NCI-H187 treated with DMSO at 0.1 percent for 48 hours (cell line): ENCODE results near the gene HSPA12A.
"Not testable (repeated sequence)": the region's sequence is repeated elsewhere in the genome, so short reads cannot be mapped to it uniquely, and the experiment has no call there.

ENCODE experiments used
- DNase-seq: peaks from one replicate; lab custom pipeline; 2025; lab: John Stamatoyannopoulos, UW

Gene HSPA12A

DNA sequence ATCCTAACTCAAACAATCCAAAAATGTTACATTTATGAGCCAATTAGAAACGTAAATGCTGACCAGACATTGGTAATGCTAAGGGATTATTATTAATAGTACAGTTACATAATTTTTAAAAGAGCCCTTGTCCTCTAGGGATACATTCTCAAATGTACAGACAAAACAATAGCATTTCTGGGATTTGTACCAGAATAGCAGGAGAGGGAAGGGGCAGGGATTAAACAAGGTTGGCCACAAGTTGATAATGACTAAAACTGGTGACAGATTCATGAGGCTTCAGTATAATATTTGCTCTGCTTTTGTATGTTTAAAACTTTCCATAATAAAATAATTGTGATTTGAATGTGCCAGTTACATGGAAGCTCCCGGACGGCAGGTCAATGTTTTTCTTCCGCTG is 27.0 kb downstream of the HSPA12A start:
- no peak for DNase-seq

GRCh38 chr10:116713846-116714245 is 28.5 kb downstream of the HSPA12A start:
- DNase-seq = no peak

- no peak for DNase-seq
These were observed 29.3 kb downstream of the HSPA12A start for GRCh38 chr10:116712989-116713543.

DNA sequence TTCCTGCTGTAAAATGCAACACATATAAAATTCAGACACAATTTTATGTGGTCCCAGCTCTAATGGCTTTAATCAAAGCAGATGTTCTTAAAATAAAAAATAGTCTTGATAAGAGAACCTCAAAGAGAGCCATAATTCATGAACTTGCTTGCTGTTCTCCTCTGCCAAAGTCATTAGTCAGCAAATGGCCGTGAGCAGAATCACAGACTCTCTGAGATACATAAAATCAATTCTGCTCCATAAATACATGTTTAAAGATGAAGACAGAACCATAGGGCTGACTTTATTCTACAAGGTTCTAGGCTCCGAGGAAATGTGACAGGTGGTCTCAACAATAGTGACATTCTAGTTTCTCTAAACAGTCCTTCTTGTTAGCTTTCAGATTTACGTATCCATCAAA is 29.8 kb downstream of the HSPA12A start:
- no peak for DNase-seq

DNA sequence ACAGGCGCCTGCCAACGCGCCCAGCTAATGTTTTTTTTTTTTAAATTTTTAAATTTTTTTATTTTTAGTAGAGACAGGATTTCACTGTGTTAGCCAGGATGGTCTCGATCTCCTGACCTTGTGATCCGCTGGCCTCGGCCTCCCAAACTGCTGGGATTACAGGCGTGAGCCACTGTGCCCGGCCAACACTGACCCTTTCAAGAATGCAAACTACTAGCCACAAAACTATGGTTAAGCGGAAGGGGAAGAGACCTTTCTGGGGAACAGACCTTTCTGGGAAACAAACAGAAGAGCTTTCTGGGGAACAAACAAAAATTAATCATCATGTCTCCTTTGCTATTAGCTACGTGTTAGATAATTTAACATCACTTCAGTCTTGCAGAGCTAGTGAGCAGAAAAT is 30.6 kb downstream of the HSPA12A start:
- DNase-seq = not testable (repeated sequence)

DNA sequence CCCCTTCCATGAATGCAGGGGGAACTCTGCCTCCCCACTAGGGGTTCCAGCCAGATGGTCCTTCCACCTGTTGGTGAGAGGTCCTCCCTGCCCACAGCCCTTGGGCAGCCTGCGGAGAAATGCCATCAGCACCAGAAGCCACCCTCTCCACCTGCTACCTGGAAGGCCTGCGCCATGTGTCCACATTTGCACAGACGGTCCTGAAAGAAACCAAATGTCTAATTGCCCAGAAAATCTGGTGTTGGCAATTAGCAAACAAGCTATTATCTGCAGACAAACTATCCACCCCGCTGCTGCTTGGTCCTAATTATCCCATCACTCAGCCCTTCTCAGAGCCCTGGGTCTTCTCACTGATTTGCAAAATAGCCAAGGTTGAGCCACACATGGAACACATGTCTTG is 32.3 kb downstream of the HSPA12A start:
- DNase-seq = no peak

DNA sequence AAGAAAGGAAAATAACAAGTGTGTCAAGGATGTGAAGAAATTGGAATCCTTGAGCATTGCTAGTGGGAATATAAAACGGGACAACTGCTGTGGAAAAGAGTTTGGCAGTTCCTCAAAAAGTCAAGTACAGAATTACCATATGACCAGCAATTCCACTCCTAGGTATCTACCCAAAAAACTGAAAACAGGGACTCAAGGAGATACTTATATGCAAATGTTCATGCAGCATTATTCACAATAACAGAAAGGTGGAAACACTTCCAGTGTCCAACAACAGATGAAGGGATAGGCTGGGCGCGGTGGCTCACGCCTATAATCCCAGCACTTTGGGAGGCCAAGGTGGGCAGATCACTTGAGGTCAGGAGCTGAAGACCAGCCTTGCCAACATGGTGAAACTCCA is 33.5 kb downstream of the HSPA12A start:
- no peak for DNase-seq

GRCh38 chr10:116708391-116708821 is 34.0 kb downstream of the HSPA12A start:
- DNase-seq = no peak

- no peak for DNase-seq
These were observed 34.4 kb downstream of the HSPA12A start for GRCh38 chr10:116707981-116708380.

- no peak for DNase-seq
These were observed 36.1 kb downstream of the HSPA12A start for GRCh38 chr10:116706281-116706680.

DNA sequence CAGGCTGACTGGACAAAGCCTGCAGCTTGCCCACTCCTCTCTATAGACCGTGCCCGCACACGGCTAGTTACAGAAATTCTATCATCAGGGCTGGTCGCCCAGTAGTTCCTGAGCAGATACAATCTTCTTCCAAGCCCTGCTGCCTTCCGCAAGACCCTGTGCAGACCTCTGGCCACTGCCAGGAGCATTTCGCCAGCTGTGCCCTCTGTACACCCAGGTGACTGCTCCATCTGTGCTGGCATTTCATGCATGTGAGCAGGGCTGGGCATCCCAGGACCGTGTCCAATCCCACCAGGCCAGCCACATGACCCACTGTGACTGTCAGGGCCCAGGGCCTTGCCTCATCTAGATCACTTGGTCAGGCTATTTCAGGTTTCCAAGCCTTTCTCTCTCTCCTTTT is 36.9 kb downstream of the HSPA12A start:
- no peak for DNase-seq

- no peak for DNase-seq
These were observed 37.4 kb downstream of the HSPA12A start for GRCh38 chr10:116704926-116705325.

- DNase-seq = no peak
These were observed 40.2 kb downstream of the HSPA12A start for GRCh38 chr10:116702165-116702564.

GRCh38 chr10:116699471-116700150 is 42.8 kb downstream of the HSPA12A start:
- no peak for DNase-seq

- no peak for DNase-seq
These were observed 43.3 kb downstream of the HSPA12A start for GRCh38 chr10:116699049-116699448.

- no peak for DNase-seq
These were observed 44.0 kb downstream of the HSPA12A start for GRCh38 chr10:116698364-116698763.

GRCh38 chr10:116697816-116698215 is 44.5 kb downstream of the HSPA12A start:
- DNase-seq = no peak

DNA sequence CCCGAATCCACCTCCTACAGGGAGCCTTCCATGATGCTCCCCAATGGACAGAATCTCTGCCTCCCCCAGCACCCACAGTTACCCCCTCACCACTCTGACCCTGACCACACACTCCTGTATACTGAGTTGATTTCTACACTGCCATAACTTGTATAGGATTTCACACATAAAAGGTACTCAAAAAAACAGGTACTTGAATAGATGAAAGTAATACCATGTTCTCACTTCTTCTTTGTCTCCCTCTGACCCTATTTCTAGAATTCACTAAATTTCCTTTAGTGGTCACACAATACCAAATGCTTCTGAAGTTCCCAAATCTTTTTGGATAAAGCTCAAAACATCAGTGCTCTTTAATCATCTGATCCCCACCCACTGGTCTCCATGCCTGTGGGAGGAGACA is 45.4 kb downstream of the HSPA12A start:
- no peak for DNase-seq

DNA sequence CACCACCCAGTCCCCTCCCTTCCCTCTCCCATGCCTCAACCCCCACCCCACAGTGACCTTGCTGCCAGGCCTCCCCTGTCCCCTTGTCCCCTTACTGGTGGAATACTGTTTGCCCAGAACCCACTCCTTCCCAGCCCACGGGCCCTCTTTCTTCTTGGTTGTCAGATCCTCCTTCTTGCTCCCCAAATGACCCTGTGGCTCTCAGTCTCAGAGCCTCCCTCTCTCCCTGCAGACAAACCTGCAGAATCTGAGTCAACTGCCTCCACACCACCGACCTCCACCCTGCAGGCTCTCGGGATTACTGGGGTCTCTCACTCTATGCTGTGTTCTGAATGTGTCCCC is 47.5 kb downstream of the HSPA12A start:
- no peak for DNase-seq

DNA sequence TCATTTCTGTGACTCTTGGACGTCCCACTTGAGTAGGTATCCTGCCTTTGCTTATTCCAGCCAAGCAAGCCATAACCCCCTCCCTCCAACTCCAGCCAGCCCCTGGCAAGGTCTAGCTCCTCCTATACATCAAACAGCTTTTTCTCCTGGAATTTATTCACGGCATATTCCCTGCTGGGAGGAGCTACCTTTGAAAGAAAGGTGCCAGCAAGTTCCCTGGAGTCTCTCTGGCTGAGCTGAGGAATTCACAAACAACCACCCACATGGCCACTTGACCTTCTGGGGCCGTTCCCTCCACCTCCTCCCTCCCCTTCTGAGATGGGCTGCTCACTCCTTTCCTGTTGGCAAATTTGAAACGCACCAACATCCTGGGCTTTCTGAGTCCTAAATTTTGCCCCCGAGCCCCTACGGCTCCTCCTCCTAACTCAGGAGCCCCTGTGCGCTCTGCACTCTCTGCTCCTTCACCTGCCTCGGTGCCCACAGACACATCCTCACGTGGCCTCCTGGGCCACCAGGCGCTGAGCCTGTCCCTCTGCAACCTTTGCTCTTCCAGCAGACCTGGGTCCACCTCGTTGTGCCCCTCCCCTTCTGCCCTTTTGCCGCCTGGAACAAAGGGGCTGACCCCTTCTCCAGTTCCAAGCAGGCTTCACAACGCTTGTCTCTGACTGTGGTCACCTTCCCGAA is 48.0 kb downstream of the HSPA12A start:
- no peak for DNase-seq

DNA sequence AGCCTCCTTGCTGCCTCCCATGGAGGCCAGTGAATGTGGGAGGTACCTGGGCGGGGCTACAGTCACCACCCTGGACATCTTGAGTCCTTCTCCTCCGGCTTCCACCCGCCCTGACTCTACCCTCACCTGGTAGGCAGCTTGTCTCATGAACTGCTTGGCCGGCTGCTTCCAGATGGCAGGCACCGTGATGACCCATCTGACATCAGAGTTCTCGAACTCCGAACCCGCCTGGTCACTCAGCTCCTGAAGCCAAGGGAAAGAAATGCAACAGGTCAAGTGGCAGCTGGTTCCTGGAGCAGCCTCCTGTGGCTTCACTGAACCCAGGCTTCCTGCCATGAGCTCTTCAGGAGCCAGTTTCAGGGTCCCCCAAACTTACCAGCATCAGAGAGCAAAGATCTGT is 50.1 kb downstream of the HSPA12A start:
- DNase-seq = no peak

GRCh38 chr10:116691635-116692034 is 50.7 kb downstream of the HSPA12A start:
- DNase-seq = no peak
